Measurements from ENCODE around the gene DNPEP. TPM values are rescaled to one million over a fixed set of nuclear protein-coding genes. Genes with fewer than 3 reads are reported as not detected.

Gene DNPEP
- total RNA-seq, 2 donors from 2014 or later: 61.5 to 71.0 TPM

DNA sequence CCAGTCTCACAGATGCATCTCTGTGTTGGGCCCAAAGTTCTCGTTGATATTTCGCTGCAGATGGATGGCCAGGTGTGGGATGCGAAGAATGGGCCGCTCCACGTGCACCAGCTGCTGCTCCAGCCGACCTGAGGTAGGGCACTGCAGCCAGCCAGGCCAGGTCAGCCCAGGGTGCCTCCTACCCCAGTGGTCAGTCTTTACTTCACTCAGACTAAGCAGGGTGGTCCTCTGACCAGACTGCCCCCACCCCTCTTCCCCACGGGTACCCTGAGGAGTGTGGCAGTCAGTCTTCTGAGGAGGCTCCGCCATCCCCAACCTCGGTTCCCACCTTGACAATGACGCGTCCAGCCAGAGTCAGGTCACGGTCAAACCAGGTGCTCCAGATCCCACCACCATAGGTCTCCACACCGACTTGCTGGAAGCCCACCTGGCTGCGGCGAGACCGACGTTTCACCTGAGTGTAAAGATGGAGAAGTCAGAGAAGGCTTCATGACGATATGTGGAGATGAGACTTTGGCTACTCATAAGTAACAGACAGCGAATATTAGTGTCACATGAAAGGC lies 1.7 kb downstream of the DNPEP start:
- no peak overlapping the region for H3K27ac Mint-ChIP-seq
- H3K4me3 Mint-ChIP-seq: peak overlapping the region; percentile 90 to 93
- DNase-seq (no peak), ATAC-seq (replicated peaks in 1 of 2) (no peak)
- no peaks in the 10 kb centered on the region for H3K9me3 Mint-ChIP-seq
- H3K4me1 Mint-ChIP-seq (ENCODE audit: low read depth): peaks cover 22% of the 10 kb centered on the region
- peaks cover 0 to 12% of the 10 kb centered on the region in 2 donors for H3K36me3 Mint-ChIP-seq (ENCODE audit: insufficient read depth in 2 of 2)
- H3K27me3 Mint-ChIP-seq (ENCODE audit: low read depth): no peaks in the 10 kb centered on the region

DNA sequence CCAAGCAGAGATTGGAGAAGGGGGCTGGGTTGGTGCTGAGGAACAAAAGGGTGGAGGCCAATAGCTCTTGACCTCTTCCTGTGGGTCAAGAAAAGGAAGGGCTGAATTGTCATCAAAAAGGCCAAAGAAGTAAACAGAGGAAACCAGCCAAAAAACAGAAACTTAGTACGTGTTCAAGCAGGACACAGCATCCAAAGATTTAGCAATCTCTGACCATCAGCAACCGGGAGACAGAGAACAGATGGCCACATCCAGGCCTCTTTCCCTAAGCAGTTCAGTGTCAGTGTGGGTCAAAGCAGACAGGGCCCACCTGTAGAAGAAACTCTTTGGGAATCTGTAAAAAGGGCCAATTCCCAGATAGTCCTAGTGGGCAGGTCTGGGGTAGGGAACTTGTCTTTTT lies 2.9 kb downstream of the DNPEP start:
- Mint-ChIP-seq H3K4me1 (ENCODE audit: low read depth) (peaks cover 22% of the 10 kb centered on the region), H3K27me3 (ENCODE audit: low read depth) (no peaks in the 10 kb centered on the region), H3K4me3 (no peak overlapping the region), H3K27ac (no peak overlapping the region), H3K36me3 (ENCODE audit: insufficient read depth in 2 of 2) (peaks cover 0 to 12% of the 10 kb centered on the region in 2 donors), H3K9me3 (no peaks in the 10 kb centered on the region)
- no peak for ATAC-seq (replicated peaks in 1 of 2)
- no peak for DNase-seq

DNA sequence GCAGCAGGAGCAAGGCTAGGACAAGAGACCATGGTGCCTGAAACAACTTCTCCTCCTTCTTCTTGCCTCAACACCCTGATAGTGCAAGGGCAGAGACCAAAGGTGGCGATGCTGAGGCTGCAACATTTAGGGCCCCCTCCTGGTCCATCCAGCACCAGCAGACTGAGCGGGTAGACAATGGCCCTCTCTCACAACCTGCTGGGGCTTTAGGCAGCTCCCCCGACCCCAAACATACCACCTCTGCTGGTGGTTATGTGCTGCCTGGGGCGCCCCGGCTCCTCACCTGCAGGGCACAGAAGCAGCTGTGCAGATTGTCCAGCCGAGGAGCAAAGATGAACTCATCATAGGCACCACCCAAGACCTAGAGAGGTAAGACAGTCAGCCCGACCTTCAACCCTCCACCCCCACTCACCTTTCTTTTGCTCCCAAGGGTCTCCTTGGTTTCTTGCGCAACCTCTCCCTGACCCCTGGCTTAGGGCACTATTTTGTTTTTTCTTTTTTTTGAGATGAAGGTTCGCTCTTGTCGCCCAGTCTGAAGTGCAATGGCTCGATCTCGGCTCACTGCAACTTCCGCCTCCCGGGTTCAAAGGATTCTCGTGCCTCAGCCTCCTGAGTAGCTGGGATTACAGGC lies 3.5 kb downstream of the DNPEP start:
- no peak for ATAC-seq (replicated peaks in 1 of 2)
- no peaks in the 10 kb centered on the region for H3K27me3 Mint-ChIP-seq (ENCODE audit: low read depth)
- peaks cover 0 to 12% of the 10 kb centered on the region in 2 donors for H3K36me3 Mint-ChIP-seq (ENCODE audit: insufficient read depth in 2 of 2)
- peaks cover 22% of the 10 kb centered on the region for H3K4me1 Mint-ChIP-seq (ENCODE audit: low read depth)
- DNase-seq: no peak
- H3K9me3 Mint-ChIP-seq: no peaks in the 10 kb centered on the region
- H3K27ac Mint-ChIP-seq: no peak overlapping the region
- H3K4me3 Mint-ChIP-seq: no peak overlapping the region

DNA sequence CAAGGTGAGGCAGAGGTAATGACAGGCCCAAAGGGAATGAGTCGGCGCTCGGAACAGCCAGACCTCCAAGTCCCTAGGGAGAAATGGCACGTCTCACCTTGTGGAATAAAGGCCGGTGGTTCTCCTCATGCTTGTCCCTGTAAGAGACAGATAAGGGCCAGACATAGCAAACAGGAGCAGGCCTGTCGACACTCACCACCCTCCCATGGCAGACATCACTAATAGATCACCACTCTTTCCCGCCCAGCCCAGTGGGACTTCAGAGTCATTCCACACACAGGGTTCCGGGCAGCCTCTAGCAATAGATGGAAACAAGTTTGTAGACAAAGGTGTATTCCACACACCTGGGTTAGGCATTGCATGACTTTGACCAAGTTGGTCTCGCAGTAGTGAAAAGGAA lies 6.3 kb downstream of the DNPEP start:
- no peaks in the 10 kb centered on the region for H3K9me3 Mint-ChIP-seq
- DNase-seq (no peak), ATAC-seq (replicated peaks in 1 of 2) (no peak)
- H3K4me3 Mint-ChIP-seq: no peak overlapping the region
- no peak overlapping the region for H3K27ac Mint-ChIP-seq
- peaks cover 0 to 13% of the 10 kb centered on the region in 2 donors for H3K36me3 Mint-ChIP-seq (ENCODE audit: insufficient read depth in 2 of 2)
- H3K4me1 Mint-ChIP-seq (ENCODE audit: low read depth): peaks cover 7% of the 10 kb centered on the region
- no peaks in the 10 kb centered on the region for H3K27me3 Mint-ChIP-seq (ENCODE audit: low read depth)

DNA sequence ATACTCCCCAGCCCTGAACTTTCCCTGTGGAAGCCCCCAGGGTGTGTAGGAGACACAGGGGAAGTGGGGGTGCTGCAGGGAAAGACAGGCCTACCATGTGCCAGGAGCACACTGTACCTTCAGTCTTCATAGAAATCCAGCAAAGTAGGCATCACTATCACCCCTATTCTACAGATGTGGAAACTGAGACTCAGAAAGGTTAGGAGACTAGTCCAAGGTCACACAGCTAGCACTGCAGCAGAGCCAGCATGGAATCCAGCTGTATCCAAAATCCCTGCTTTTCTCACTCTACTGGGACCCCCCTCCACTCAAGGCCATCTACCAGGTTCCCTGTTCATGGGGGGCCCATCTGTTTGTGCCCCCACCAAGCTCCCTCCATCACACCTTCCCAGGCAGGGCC lies 6.8 kb downstream of the DNPEP start:
- Mint-ChIP-seq H3K36me3 (ENCODE audit: insufficient read depth in 2 of 2) (peaks cover 0 to 10% of the 10 kb centered on the region in 2 donors), H3K27ac (no peak overlapping the region), H3K4me3 (no peak overlapping the region), H3K27me3 (ENCODE audit: low read depth) (no peaks in the 10 kb centered on the region), H3K4me1 (ENCODE audit: low read depth) (peaks cover 7% of the 10 kb centered on the region), H3K9me3 (no peaks in the 10 kb centered on the region)
- no peak for ATAC-seq (replicated peaks in 1 of 2)
- no peak for DNase-seq

DNA sequence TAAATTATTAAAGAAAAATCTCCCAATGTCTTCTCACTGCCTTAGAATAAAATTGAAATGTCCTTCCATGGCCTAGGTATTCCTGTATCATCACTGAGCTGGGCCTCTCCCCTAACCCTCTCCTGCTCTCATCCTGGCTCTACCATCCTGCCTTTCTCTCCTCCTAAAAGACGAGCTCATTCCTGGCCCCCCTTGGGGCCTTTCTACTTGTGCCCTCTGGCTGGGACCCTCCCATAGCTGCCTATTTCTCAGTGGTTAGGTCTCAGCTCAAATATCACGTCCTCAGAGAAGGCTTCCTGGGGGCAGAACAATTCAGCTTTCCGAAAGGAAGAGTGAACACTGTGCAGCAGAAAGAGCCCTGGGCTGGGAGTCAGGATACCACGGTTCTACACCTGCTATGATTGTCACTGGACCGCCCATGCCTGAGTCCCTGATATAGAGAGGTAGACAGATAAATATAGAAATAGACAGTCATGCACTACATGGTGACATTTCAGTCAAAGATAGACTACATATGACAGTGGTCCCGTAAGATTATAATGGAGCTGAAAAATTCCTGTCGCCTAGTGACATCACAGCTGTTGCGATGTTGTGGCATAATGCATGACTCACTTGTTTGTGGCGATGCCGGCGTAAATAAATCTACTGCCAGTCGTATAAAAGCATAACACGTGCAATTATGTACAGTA lies 9.4 kb downstream of the DNPEP start:
- H3K36me3 Mint-ChIP-seq (ENCODE audit: insufficient read depth in 2 of 2): peaks cover 1 to 14% of the 10 kb centered on the region in 2 donors
- DNase-seq (no peak), ATAC-seq (replicated peaks in 1 of 2) (no peak)
- no peaks in the 10 kb centered on the region for H3K27me3 Mint-ChIP-seq (ENCODE audit: low read depth)
- peaks cover 2% of the 10 kb centered on the region for H3K4me1 Mint-ChIP-seq (ENCODE audit: low read depth)
- no peak overlapping the region for H3K27ac Mint-ChIP-seq
- H3K9me3 Mint-ChIP-seq: no peaks in the 10 kb centered on the region
- H3K4me3 Mint-ChIP-seq: no peak overlapping the region

DNA sequence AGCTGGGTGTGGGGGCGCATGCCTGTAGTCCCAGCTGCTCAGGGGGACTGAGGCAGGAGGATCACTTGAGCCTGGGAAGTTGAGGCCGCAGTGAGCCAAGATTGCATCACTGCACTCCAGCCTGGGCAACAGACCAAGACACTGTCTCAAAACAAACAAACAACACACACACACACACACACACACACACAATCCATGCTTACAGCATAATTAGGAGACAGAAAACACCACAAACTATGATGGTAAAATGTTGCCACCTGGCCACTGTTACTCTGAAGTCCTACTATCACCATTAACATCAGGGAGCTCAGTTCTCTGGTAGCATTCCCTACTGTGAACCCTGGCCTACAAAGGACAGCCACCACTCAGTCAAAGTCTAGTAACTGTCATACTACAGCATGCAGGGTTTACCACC lies 18.3 kb downstream of the DNPEP start:
- no peak overlapping the region for H3K27ac Mint-ChIP-seq

DNA sequence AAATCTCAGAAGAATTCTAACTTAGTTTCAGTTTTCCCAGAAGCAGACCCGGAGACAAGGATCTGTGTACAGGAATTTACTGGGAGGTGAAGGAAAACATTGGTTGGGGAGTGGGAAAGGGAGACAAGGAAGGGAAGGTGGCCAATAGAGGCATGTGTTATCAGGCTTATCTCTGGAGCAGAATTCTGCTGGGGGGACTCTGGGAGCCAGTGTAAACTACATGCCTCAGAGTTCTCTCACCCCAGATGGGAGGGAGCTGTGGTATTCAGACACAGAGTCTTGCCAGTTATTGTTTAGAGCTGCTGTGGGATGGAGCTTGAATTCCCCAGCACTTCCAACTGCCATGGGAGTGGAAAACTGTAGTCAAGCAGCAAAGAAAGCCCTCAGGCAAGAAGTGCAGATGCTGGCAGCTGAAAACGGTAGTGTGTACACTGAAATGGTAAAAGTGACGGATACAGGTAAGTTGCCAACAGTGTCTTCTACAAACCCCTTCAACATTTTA lies 19.0 kb downstream of the DNPEP start:
- Mint-ChIP-seq H3K27ac (no peak overlapping the region), H3K4me3 (no peak overlapping the region), H3K4me1 (ENCODE audit: low read depth) (no peaks in the 10 kb centered on the region), H3K36me3 (ENCODE audit: insufficient read depth in 2 of 2) (peaks cover 0 to 4% of the 10 kb centered on the region in 2 donors), H3K27me3 (ENCODE audit: low read depth) (no peaks in the 10 kb centered on the region), H3K9me3 (no peaks in the 10 kb centered on the region)
- ATAC-seq (replicated peaks in 1 of 2) (no peak), DNase-seq (no peak)

More for the DNA sequence above, 18.3 kb downstream of the DNPEP start:
- no peak overlapping the region for H3K4me3 Mint-ChIP-seq
- DNase-seq (no peak), ATAC-seq (replicated peaks in 1 of 2) (no peak)
- H3K4me1 Mint-ChIP-seq (ENCODE audit: low read depth): no peaks in the 10 kb centered on the region
- no peaks in the 10 kb centered on the region for H3K9me3 Mint-ChIP-seq
- peaks cover 1 to 5% of the 10 kb centered on the region in 2 donors for H3K36me3 Mint-ChIP-seq (ENCODE audit: insufficient read depth in 2 of 2)
- H3K27me3 Mint-ChIP-seq (ENCODE audit: low read depth): no peaks in the 10 kb centered on the region

DNA sequence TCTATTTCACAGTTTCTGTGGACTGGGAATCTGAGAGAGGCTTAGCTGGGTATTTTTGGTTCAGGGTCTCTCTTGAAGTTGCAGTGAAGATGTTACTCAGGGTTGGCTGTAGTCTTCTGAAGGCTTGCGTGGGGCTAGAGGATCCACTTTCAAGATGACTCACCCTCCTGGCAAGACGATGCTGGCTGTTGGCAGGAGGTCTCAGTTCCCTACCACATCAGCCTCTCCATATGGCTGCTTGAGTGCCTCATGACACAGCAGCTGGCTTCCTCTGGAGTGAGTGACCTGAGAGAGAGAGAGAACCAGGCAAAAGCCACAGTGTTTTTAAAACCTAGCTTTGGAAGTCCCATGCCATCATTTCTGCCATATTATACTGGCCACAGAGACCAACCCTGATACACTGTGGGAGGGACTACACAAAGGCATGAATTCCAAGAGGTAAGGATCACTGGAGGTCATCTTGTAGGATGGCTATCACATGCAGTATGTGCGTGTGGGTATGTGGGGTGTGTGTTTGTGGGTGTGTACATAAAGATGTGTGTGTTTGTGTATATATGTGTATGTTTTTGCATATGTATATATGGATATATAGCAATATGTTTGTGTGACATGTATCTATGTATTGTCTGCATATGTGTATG lies 25.1 kb downstream of the DNPEP start:
- Mint-ChIP-seq H3K9me3 (no peaks in the 10 kb centered on the region), H3K4me3 (no peak overlapping the region), H3K4me1 (ENCODE audit: low read depth) (no peaks in the 10 kb centered on the region), H3K36me3 (ENCODE audit: insufficient read depth in 2 of 2) (no peaks in the 10 kb centered on the region), H3K27ac (no peak overlapping the region), H3K27me3 (ENCODE audit: low read depth) (peaks cover 6% of the 10 kb centered on the region)
- ATAC-seq (replicated peaks in 1 of 2) (peak; percentile 43 to 64), DNase-seq (no peak)

DNA sequence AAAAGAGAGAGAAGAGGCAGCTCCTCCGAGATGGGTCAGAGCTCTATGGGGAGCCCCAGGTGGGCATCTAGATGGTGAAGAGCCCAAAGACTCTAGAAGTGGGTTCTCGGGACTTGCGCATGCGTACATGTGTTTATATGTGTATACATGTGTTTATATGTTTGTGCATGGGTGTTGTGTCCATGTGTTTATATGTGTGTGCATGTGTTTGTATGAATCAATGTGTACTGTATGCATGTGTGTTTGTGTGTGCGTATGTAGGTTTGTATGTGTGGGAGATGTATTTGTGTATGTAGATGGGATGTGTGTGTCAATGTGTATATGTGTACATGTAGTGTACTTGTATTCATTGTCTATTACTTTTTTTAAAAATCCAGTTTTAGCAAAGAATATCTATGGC lies 25.6 kb downstream of the DNPEP start:
- Mint-ChIP-seq H3K36me3 (ENCODE audit: insufficient read depth in 2 of 2) (no peaks in the 10 kb centered on the region), H3K4me1 (ENCODE audit: low read depth) (no peaks in the 10 kb centered on the region), H3K27ac (no peak overlapping the region), H3K4me3 (no peak overlapping the region), H3K27me3 (ENCODE audit: low read depth) (peaks cover 8% of the 10 kb centered on the region), H3K9me3 (no peaks in the 10 kb centered on the region)
- ATAC-seq (replicated peaks in 1 of 2) (no peak), DNase-seq (no peak)

DNA sequence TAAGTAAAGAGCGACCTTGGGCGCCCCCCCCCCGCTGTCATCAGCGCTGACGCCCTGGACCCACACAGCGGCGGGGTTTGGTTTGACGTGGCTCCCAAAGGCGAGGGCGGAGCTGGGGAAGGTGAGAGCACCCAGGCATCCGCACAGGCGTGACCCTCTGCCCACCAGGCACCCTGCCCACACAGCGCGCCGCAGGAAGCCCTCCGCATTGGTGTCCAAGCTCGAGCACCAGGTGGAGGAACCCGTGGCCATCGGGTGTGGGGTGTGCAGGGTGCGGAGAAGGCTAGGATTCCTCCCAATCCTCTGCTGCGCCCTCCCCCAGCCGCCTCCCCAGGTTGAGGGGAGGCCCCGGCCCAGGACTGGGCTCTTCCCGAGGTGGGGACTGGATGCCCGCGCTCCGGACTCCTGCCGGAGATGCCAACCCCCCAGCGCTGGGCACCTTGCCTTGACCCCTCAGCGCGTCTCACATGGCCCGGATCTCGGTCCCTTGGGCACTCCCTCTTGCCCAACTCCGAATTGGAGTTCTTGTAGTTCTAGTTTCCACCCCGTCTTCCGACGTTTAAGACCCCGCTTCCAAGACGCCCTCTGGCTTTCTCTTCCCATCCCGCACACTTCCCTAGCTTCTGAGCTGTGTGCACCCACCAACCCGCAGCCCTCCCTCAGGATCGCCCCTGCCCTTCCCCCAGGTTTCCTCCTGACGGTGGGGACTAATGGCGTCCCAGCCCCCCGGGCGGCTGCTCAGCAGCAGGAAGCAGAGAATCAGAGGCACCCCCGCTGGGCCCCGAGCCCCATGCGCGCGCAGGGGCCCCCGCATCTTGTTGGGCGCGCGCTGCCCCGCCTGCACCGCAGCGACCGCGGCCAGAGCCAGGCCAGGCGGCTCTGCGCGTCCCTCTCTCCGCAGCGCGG lies 29.3 kb downstream of the DNPEP start:
- H3K4me3 Mint-ChIP-seq: peak overlapping the region; percentile 37 to 72

DNA sequence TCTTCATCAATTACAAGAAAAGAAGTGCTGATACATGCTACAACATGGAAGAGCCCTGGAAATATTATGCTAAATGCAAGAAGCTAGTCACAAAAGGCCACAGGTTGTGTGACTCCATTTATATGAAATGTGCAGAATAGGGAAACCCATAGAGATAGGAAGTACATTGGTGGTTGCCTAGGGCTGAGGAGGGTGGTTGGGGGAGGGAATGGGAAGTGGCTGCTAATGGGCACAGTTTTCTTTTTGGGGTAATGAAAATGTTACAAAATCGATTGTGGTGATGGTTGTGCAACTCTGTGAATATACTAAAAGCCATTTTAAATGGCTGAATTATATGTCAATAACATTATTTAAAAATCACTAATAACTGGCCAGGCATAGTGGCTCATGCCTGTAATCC lies 30.9 kb downstream of the DNPEP start:
- no peaks in the 10 kb centered on the region for H3K9me3 Mint-ChIP-seq
- no peaks in the 10 kb centered on the region for H3K36me3 Mint-ChIP-seq (ENCODE audit: insufficient read depth in 2 of 2)
- H3K4me3 Mint-ChIP-seq: no peak overlapping the region
- DNase-seq (no peak), ATAC-seq (replicated peaks in 1 of 2) (no peak)
- peaks cover 38% of the 10 kb centered on the region for H3K27me3 Mint-ChIP-seq (ENCODE audit: low read depth)
- H3K27ac Mint-ChIP-seq: no peak overlapping the region
- H3K4me1 Mint-ChIP-seq (ENCODE audit: low read depth): no peaks in the 10 kb centered on the region

More for the DNA sequence above, 29.3 kb downstream of the DNPEP start:
- ATAC-seq (replicated peaks in 1 of 2) (peak; percentile 73 to 83), DNase-seq (peak; percentile 24 to 53)
- Mint-ChIP-seq H3K27me3 (ENCODE audit: low read depth) (peaks cover 37% of the 10 kb centered on the region), H3K4me1 (ENCODE audit: low read depth) (no peaks in the 10 kb centered on the region), H3K36me3 (ENCODE audit: insufficient read depth in 2 of 2) (no peaks in the 10 kb centered on the region), H3K27ac (no peak overlapping the region), H3K9me3 (no peaks in the 10 kb centered on the region)

Measured in activated T-cell treated with anti-CD3 and anti-CD28 coated beads, Interleukin-2, amount 50 U/mL, for 72 hours (primary cell).